GM12865 (cell line): ENCODE measurements around the gene TRIP13.

Source experiments
- DNase-seq: peaks from one replicate; pipeline ENCODE4 v3.0.0; 2010; ENCODE audit warnings: low read depth
- H3K4me3 ChIP-seq: 2 replicates; pipeline ENCODE4 v1.5.1; 2011; ENCODE audit warnings: mild to moderate bottlenecking, low read depth, low read length, control low read depth
- CTCF ChIP-seq: IDR thresholded peaks from 2 replicates; pipeline ENCODE4 v1.5.1; 2011; ENCODE audit warnings: low read length, control low read depth, low read depth, inconsistent platforms; ENCODE audit not compliant: insufficient read depth; ENCODE audit errors: missing control alignments

TRIP13 gene

GRCh38 chr5:854217-854616 is 38.5 kb upstream of the TRIP13 start:
- no peak for TF ChIP-seq CTCF
- DNase-seq: no peak
- no peak overlapping the region for H3K4me3 ChIP-seq

GRCh38 chr5:854966-855743 is 37.5 kb upstream of the TRIP13 start:
- DNase-seq: no peak
- TF ChIP-seq CTCF: no peak
- H3K4me3 ChIP-seq: no peak overlapping the region

GRCh38 chr5:855771-856530 is 36.7 kb upstream of the TRIP13 start:
- no peak for TF ChIP-seq CTCF
- no peak overlapping the region for H3K4me3 ChIP-seq
- no peak for DNase-seq

- H3K4me3 ChIP-seq: no peak overlapping the region
- DNase-seq: no peak
- TF ChIP-seq CTCF: no peak
Measured at GRCh38 chr5:856531-857425, 35.9 kb upstream of the TRIP13 start.

GRCh38 chr5:858726-859125 is 34.0 kb upstream of the TRIP13 start:
- TF ChIP-seq CTCF: no peak

GRCh38 chr5:859391-859790 is 33.3 kb upstream of the TRIP13 start:
- no peak for DNase-seq
- H3K4me3 ChIP-seq: no peak overlapping the region
- TF ChIP-seq CTCF: no peak

More at GRCh38 chr5:858726-859125, 34.0 kb upstream of the TRIP13 start:
- no peak for DNase-seq
- H3K4me3 ChIP-seq: no peak overlapping the region
